K562 (cell line): ENCODE data around the gene CLCN6.

ENCODE experiments used
- ATF2 ChIP-seq: sonication (generic); formaldehyde crosslinking; IDR thresholded peaks from 2 replicates; pipeline ENCODE4 v1.8.1; 2022; ENCODE audit warnings: missing genetic modification reagents
- KDM4B ChIP-seq, 2 experiments: fragments of 450-650 bp in 1 of 2; sonication (generic) in 1 of 2; IDR thresholded peaks; 2 replicates each; pipeline ENCODE4 v1.6.1; 2016 to 2017; ENCODE audit warnings: borderline replicate concordance in 2 of 2, antibody characterized with exemption in 1 of 2, low read depth in 1 of 2, mild to moderate bottlenecking in 1 of 2
- RNF2 ChIP-seq: sonication (generic); IDR thresholded peaks from 2 replicates; pipeline ENCODE4 v1.6.1; 2016
- THRAP3 ChIP-seq: fragments of 450-650 bp; IDR thresholded peaks from 2 replicates; pipeline ENCODE4 v1.6.1; 2016; ENCODE audit warnings: mild to moderate bottlenecking, inconsistent platforms, borderline replicate concordance

GRCh38 chr1:11855430-11855829, 49.4 kb downstream of the CLCN6 start:
- TF ChIP-seq ATF2 (CRISPR knock-in tag) (no peak), RNF2 (no peak), THRAP3 (no peak), KDM4B (IDR thresholded peaks at IDR 0.05; ENCODE audit: borderline replicate concordance in 2 of 2, low read depth in 1 of 2) (no peak)
